ENCODE measurements around the gene SCAMP3. TPM values are rescaled to one million over a fixed set of nuclear protein-coding genes. Genes with fewer than 3 reads are reported as not detected.
"Not testable (repeated sequence)": the region's sequence is repeated elsewhere in the genome, so short reads cannot be mapped to it uniquely, and the experiment has no call there.

SCAMP3 gene
- total RNA-seq = 19.2 TPM

- DNase-seq (ENCODE audit: low spot score in 2 of 2) (peak; percentile 96 to 99), FAIRE-seq (no peak)
These were observed at the start of gene SCAMP3 for GRCh38 chr1:155261852-155262673. Gene SCAMP3, minus strand, starts transcription at chr1:155262360. Its CDS starts 209 bp downstream, at chr1:155262151.

DNA sequence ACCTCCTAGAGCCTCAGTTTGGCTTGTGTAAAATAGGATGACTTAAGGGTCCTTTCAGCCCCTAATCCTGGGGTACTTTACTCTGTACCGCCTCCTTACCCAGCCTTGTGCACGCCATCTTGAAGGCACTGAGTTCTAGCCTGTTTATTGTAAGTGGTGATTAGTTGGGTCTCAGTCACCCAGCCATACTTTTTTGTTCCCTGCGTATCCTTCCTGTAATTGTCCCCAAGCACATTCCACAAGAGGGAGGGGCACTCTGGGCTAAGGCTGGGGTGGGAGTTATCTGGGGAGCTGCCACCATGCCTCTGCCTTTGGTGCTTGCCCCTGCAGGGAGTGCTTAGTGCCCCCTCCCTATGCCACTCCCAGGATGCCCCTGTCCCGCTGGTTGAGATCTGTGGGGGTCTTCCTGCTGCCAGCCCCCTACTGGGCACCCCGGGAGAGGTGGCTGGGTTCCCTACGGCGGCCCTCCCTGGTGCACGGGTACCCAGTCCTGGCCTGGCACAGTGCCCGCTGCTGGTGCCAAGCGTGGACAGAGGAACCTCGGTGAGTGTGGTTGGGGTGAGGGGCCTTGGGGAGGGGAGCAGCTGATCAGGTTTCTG lies 47.4 kb upstream of the SCAMP3 start:
- DNase-seq (ENCODE audit: low spot score in 2 of 2) (no peak), FAIRE-seq (no peak)

DNA sequence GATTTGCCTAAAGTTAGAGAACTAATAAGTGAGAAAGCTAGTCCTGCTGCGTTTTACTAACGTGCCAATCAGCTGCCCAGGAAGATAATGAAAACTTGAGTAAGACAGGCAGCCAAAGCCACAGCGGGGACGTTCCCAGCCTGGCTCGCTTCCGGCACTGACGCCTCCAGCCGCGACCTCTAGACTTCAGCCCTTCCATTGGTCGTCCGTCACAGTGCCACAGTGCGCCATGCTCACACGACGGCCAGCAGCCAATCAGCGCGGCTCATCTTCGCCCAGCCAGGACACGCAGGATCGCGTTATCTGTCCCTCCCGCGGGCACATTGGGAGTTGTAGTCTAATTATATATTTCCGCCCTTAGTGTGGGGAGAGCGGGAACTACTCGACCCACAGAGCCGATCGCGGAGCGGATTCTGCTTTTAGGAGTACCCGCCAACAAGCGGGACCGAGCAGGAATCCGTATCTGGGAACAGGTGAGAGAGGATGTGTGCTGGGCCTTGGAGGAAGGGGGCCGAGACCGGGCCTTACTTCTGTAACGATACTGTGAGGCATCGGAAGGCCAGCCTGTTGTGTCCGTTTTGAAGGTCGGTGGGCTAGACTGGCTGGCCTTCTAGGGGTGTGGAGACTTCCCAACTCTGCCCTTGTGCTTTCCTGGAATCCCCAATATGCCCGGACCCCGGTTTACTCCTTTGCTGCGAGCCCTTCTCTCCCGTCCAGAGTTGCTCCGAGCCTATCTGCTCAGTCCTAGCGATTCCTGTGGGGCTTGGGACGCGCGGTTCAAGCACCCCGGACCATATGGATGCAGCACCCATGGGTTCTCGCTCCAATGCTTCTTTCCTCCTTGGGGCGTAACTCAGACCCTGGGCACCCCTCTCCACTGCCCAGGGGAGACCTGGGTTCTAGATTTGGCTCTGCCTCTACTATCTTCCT lies 46.6 kb upstream of the SCAMP3 start, which contains the start of gene FDPS:
TSS of gene FDPS (plus strand) at position 374 of the 930 bp plus-strand sequence. CDS start 924 bp downstream, outside the sequence.
- peak; percentile 92 to 96 for DNase-seq (ENCODE audit: low spot score in 2 of 2)
- peak; percentile 89 for FAIRE-seq

GRCh38 chr1:155307247-155307740 lies 45.1 kb upstream of the SCAMP3 start:
- FAIRE-seq (no peak), DNase-seq (ENCODE audit: low spot score in 2 of 2) (no peak)

GRCh38 chr1:155305881-155306391 lies 43.8 kb upstream of the SCAMP3 start:
- no peak for FAIRE-seq

GRCh38 chr1:155304558-155305063 lies 42.5 kb upstream of the SCAMP3 start:
- FAIRE-seq = no peak

More at GRCh38 chr1:155305881-155306391, 43.8 kb upstream of the SCAMP3 start:
- DNase-seq (ENCODE audit: low spot score in 2 of 2) = no peak

GRCh38 chr1:155301342-155301841 lies 39.2 kb upstream of the SCAMP3 start, which contains the start of gene PKLR:
Gene PKLR, minus strand, starts transcription at chr1:155301438. Its CDS starts 43 bp downstream, at chr1:155301395.
- FAIRE-seq = no peak

More at GRCh38 chr1:155304558-155305063, 42.5 kb upstream of the SCAMP3 start:
- no peak for DNase-seq (ENCODE audit: low spot score in 2 of 2)

DNA sequence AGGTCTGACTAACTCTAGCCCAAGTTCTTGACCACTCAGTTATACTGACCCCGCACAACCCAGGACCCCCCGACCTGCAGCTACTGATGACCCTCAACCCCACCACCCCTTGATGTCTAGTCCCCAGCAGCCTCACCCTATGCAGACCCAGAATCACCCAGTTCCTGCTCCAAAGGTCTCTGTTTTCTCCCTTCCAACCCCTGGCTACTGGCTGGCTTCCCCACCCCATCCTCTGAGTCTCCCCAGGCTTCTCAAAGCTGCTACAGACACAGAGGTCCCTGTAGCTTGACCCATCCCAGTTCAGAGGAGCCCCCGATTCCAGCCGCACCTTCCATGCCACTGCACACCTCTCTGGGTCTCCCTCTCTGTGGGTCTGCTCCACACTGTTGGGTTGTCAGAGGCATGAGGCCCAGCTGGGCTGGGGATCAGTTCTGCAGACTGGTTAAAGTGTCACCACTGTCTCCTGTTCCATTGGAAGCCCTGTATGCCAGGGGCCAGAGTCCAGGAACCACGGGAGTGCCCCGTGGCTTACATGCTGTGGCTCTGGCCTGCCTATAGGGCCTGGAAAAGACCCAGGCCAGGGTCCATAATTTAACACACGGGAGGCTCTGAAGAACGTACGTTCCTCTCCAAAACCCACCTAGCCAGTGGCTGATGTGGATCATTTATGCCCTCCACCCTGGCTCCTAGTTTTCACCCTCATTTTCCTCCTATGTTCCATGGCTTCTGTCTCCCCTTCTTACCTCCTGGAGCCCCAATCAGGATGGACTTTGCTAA lies 38.6 kb upstream of the SCAMP3 start:
- DNase-seq (ENCODE audit: low spot score in 2 of 2) (no peak), FAIRE-seq (no peak)

More at GRCh38 chr1:155301342-155301841, 39.2 kb upstream of the SCAMP3 start, which contains the start of gene PKLR:
- no peak for DNase-seq (ENCODE audit: low spot score in 2 of 2)

DNA sequence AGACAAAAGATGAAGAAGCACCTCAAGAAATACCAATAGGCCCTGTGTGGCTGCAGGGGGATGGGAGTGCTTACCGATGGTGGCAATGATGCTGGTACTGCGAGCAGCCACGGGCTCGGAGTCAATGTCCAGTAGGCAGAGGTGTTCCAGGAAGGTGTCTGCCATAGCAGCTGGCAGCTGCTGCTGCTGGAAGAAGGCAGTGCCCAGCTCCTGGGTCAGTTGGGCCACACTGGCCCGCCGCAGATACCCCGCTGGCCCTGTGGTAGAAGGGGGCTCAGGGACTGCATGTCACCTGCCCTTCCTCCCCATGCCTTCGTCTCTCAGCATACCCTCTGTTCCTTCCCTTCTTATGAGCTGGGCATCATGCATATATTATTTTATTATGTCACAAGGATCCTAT lies 37.9 kb upstream of the SCAMP3 start:
- no peak for FAIRE-seq
- no peak for DNase-seq (ENCODE audit: low spot score in 2 of 2)

- DNase-seq (ENCODE audit: low spot score in 2 of 2) = no peak
- FAIRE-seq = no peak
These were observed 35.2 kb upstream of the SCAMP3 start for GRCh38 chr1:155297384-155297783.

GRCh38 chr1:155296661-155297060 lies 34.5 kb upstream of the SCAMP3 start:
- DNase-seq (ENCODE audit: low spot score in 2 of 2) (no peak), FAIRE-seq (no peak)

DNA sequence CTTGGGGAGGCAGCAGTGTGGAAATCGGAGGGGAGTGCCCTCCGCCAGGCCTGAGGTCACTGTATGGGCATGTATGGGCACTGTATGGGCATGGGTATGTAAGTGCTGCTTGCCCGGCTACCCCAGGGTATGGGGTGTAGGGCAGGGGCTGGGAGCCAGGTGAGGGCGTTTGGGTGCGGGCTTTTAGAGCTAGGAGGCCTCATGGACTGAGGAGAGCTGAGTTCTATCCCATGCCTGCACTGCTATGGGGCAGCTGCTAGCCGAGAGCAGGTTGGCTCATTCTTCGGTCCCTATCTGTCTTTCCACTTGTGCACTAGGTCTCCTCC lies 33.7 kb upstream of the SCAMP3 start:
- DNase-seq (ENCODE audit: low spot score in 2 of 2) (no peak), FAIRE-seq (no peak)

DNA sequence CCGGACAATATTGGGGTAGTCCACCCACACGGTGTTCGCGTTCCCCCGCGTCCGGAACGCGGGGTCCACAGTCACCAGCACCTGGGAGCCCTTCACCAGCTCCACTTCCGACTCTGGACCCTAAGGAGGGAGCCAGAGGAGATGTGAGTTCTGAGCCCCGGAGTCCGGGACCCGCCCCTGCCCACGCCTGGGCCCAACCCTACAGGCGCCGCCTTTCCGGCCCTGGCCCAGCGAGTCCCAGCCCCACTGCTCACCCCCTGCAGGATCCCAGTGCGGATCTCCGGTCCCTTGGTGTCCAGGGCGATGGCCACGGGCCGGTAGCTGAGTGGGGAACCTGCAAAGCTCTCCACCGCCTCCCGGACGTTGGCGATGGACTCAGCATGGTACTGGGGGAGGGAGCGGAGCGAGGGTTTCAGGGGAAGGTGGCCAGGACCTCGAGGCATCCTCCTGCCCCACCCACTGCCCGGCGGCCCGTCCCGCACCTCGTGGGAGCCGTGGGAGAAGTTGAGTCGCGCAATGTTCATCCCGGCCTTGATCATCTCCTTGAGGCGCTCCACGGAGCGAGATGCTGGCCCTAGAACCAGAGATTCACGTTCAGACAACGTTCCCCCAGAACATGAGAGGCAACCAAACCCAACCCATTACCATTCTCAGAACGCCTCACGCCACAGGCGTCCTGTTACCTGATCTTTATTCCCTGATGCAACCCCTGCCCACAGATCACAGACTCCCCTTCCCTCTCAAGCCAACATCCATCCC lies 33.2 kb upstream of the SCAMP3 start:
- FAIRE-seq (no peak), DNase-seq (ENCODE audit: low spot score in 2 of 2) (no peak)

DNA sequence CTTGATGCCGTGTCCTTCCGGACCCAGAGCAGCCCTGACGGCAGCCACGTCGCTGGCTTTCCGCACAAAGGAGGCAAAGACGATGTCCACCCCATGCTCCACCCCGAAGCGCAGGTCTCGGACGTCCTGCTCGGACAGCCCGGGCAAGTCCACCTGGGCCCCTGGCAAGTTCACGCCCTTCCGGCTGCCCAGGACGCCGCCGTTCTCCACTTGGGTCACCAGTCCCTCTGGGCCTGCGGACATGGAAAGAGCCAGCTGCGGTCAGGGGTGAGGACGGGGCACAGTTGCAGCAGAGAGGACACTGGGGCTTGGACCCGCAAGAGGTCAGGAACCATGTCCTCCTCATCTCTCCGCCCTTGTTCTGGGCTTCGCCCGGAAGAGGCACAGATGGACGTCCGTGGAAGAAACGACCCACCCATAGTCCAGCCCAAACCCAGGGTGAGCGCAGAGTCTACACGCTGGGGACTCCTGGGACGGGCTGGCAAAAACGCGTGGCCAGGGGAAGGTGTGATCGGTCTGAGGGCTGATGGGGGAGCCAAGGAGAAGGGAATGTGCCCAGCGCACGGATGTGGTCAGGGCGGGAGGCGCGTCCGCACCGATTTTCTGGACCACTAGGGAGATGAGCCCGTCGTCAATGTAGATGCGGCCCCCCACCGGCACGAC lies 32.5 kb upstream of the SCAMP3 start:
- DNase-seq (ENCODE audit: low spot score in 2 of 2) (no peak), FAIRE-seq (no peak)

DNA sequence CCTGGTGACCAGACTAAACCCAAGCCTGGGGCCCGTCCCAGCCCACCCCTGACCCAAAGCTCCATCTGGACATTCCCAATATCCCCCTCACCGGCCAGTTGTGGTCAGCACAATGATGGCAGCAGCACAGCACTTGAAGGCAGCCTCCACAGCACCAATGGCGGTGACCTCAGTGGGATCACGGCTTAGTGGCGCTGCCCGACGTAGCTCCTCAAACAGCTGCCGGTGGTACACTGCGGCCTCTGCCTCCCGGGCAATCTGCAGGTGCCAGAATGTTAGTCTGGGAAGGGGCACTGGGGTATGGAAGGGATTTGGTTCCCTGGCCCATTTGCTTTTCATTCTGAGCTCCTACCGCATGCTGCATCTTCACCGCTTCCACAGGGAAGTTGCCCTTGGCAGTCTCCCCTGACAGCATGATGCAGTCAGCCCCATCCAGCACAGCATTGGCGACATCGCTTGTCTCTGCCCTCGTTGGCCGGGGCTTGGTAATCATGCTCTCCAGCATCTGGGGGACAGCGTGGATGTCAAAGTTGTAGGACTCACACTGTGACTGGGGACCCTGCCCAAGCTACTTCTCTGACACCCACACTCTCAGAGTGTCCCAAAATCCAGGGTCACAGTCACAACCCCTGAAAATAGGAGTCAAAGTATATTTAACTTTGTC lies 31.1 kb upstream of the SCAMP3 start:
- DNase-seq (ENCODE audit: low spot score in 2 of 2) (no peak), FAIRE-seq (no peak)

GRCh38 chr1:155291006-155291405 lies 28.8 kb upstream of the SCAMP3 start:
- not testable (repeated sequence) for FAIRE-seq; DNase-seq (ENCODE audit: low spot score in 2 of 2)

DNA sequence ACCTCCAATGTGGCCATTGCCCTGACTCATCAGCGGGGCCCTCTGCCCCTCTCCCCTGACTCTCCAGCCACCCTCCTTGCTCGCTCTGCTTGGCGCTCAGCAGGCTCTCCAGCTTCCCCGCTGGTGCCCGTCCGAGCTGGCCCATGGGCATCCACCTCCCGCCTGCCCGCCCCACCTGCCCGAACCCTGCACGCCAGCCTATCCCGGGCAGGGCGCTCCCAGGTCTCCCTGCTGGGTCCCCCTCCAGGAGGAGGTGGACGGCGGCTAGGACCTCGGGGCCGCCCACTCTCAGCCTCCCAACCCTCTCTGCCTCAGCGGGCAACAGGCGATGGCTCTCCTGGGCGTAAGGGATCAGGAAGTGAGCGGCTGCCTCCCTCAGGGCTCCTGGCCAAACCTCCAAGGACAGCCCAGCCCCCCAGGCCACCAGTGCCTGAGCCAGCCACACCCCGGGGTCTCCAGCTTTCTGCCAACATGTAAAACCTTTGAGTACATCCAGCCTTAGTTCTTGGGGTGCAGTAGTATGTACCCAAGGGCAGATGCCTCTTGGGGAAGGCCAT lies 25.9 kb upstream of the SCAMP3 start:
- no peak for DNase-seq (ENCODE audit: low spot score in 2 of 2)
- no peak for FAIRE-seq

Measured in frontal cortex (tissue), 4 donors.